Neural cell (in vitro differentiated cells): ENCODE data around the gene NFATC3. TPM values are rescaled to one million over a fixed set of nuclear protein-coding genes. Genes with fewer than 3 reads are reported as not detected.

ENCODE experiments used
- H2AFZ ChIP-seq: fragments of 200-600, 300-800 bp; sonication (generic), shearing (Covaris generic); 2 replicates; pipeline ENCODE4 v1.6.0; 2014; ENCODE audit warnings: low read depth, mild to moderate bottlenecking, antibody characterized with exemption, low read length, moderate library complexity
- H3F3A ChIP-seq: fragments of 200-600 bp; shearing (Covaris generic); 2 replicates; pipeline ENCODE4 v1.6.1; 2016; ENCODE audit warnings: mild to moderate bottlenecking, moderate library complexity, mixed read lengths, antibody characterized with exemption, low read length; ENCODE audit not compliant: insufficient read depth, poor library complexity, severe bottlenecking
- H3K27ac ChIP-seq: fragments of 200-600, 300-800 bp; sonication (generic), shearing (Covaris generic); 2 replicates; pipeline ENCODE4 v1.5.1; 2014; ENCODE audit warnings: mild to moderate bottlenecking, low read length, moderate library complexity
- H3K27me3 ChIP-seq: fragments of 300-800, 200-600 bp; sonication (generic), shearing (Covaris generic); 2 replicates; pipeline ENCODE4 v1.6.0; 2014; ENCODE audit warnings: mild to moderate bottlenecking, low read depth, low read length, moderate library complexity; ENCODE audit not compliant: insufficient read depth
- H3K36me3 ChIP-seq: fragments of 300-800, 200-600 bp; sonication (generic), shearing (Covaris generic); 2 replicates; pipeline ENCODE4 v1.5.1; 2014; ENCODE audit warnings: mild to moderate bottlenecking, antibody characterized with exemption, low read length, moderate library complexity; ENCODE audit not compliant: insufficient read depth
- H3K4me2 ChIP-seq: fragments of 300-800, 200-600 bp; sonication (generic), shearing (Covaris generic); 2 replicates; pipeline ENCODE4 v1.6.0; 2014; ENCODE audit warnings: mild to moderate bottlenecking, low read length
- H3K4me3 ChIP-seq: fragments of 300-800, 200-600 bp; sonication (generic), shearing (Covaris generic); 2 replicates; pipeline ENCODE4 v1.5.1; 2014; ENCODE audit warnings: mild to moderate bottlenecking, low read length, moderate library complexity
- H3K79me2 ChIP-seq: fragments of 200-600 bp; shearing (Covaris generic); replicated peaks from 2 replicates; pipeline ENCODE4 v1.6.0; 2014; ENCODE audit warnings: mild to moderate bottlenecking, low read length, moderate library complexity; ENCODE audit not compliant: insufficient read depth
- H3K9ac ChIP-seq: fragments of 300-800, 200-600 bp; sonication (generic), shearing (Covaris generic); 2 replicates; pipeline ENCODE4 v1.6.1; 2016; ENCODE audit warnings: mild to moderate bottlenecking, low read length, mixed read lengths
- H3K9me2 ChIP-seq: fragments of 200-600 bp; shearing (Covaris generic); 2 replicates; pipeline ENCODE4 v1.6.1; 2016; ENCODE audit warnings: mild to moderate bottlenecking, low read length, mixed read lengths; ENCODE audit not compliant: insufficient read depth
- H3K9me3 ChIP-seq: fragments of 200-600, 300-800 bp; sonication (generic), shearing (Covaris generic); 2 replicates; pipeline ENCODE4 v1.6.1; 2016; ENCODE audit warnings: mild to moderate bottlenecking, mixed run types, low read length, moderate library complexity, mixed read lengths
- H4K20me1 ChIP-seq: fragments of 200-600 bp; shearing (Covaris generic); 2 replicates; pipeline ENCODE4 v1.6.1; 2016; ENCODE audit warnings: mild to moderate bottlenecking, mixed run types; ENCODE audit not compliant: insufficient read depth
- EP300 ChIP-seq: fragments of 450-650 bp; conservative IDR thresholded peaks from 2 replicates; pipeline ENCODE4 v1.6.1; 2014; ENCODE audit warnings: antibody characterized with exemption, mild to moderate bottlenecking, moderate library complexity; ENCODE audit not compliant: poor library complexity, severe bottlenecking
- EZH2 ChIP-seq: fragments of 200-600, 300-800 bp; shearing (Covaris generic), sonication (generic); IDR thresholded peaks from 2 replicates; pipeline ENCODE4 v1.6.1; 2014; ENCODE audit warnings: antibody characterized with exemption, low read length, borderline replicate concordance, mild to moderate bottlenecking; ENCODE audit not compliant: insufficient read depth, poor library complexity, severe bottlenecking
- MXI1 ChIP-seq: fragments of 450-650 bp; conservative IDR thresholded peaks from 2 replicates; pipeline ENCODE4 v1.6.1; 2014; ENCODE audit warnings: antibody characterized with exemption, mild to moderate bottlenecking; ENCODE audit not compliant: poor library complexity, severe bottlenecking
- POLR2AphosphoS5 ChIP-seq: IDR thresholded peaks from 2 replicates; pipeline ENCODE4 v1.6.1; 2012
- RAD21 ChIP-seq: fragments of 450-650 bp; conservative IDR thresholded peaks from 2 replicates; pipeline ENCODE4 v1.6.1; 2014; ENCODE audit warnings: antibody characterized with exemption, mild to moderate bottlenecking, moderate library complexity
- SMC3 ChIP-seq: fragments of 450-650 bp; conservative IDR thresholded peaks from 2 replicates; pipeline ENCODE4 v1.6.1; 2014; ENCODE audit warnings: antibody characterized with exemption, mild to moderate bottlenecking, moderate library complexity; ENCODE audit not compliant: poor library complexity
- TAF1 ChIP-seq: IDR thresholded peaks from 2 replicates; pipeline ENCODE4 v1.6.1; 2012; ENCODE audit warnings: low read depth
- polyA plus RNA-seq: library from polyadenylated mRNA; depleted of rRNA; stranded (reverse); fragments of >200 nt; gene quantifications from 2 replicates; pipeline ENCODE4 v1.2.3, GENCODE V29; 2014
- TF ChIP-seq, protein P1 (sequence below): fragments of 450-650 bp; IDR thresholded peaks from 2 replicates; pipeline ENCODE4 v1.5.1; 2014; ENCODE audit warnings: antibody characterized with exemption, mild to moderate bottlenecking, moderate library complexity; ENCODE audit not compliant: poor library complexity, severe bottlenecking
- TF ChIP-seq, protein P2 (sequence below): IDR thresholded peaks from 2 replicates; pipeline ENCODE4 v1.6.1; 2012; ENCODE audit warnings: borderline replicate concordance

Gene NFATC3
- polyA plus RNA-seq, 1 donor from 2014 or later, result 6.2 TPM

DNA sequence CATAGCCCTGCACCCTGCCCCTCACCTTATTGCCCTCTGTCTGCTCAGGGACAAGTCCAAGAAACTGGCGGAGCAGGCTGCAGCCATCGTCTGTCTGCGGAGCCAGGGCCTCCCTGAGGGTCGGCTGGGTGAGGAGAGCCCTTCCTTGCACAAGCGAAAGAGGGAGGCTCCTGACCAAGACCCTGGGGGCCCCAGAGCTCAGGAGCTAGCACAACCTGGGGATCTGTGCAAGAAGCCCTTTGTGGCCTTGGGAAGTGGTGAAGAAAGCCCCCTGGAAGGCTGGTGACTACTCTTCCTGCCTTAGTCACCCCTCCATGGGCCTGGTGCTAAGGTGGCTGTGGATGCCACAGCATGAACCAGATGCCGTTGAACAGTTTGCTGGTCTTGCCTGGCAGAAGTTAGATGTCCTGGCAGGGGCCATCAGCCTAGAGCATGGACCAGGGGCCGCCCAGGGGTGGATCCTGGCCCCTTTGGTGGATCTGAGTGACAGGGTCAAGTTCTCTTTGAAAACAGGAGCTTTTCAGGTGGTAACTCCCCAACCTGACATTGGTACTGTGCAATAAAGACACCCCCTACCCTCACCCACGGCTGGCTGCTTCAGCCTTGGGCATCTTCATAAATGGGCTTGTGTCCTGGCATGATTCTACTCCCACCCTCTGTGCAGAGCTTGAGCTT lies 6.3 kb upstream of the NFATC3 start:
- H3K9me3 ChIP-seq, result no peaks in the 10 kb centered on the region
- H3K9ac ChIP-seq, result no peak overlapping the region
- peaks cover 6% of the 10 kb centered on the region for H3F3A ChIP-seq
- H2AFZ ChIP-seq, result no peak overlapping the region
- no peaks in the 10 kb centered on the region for H3K79me2 ChIP-seq
- no peaks in the 10 kb centered on the region for H3K27me3 ChIP-seq
- H3K36me3 ChIP-seq, result no peaks in the 10 kb centered on the region
- H3K27ac ChIP-seq, result no peak overlapping the region
- no peaks in the 10 kb centered on the region for H4K20me1 ChIP-seq
- TF ChIP-seq POLR2AphosphoS5 (no peak), EZH2 (no peak), SMC3 (no peak), RAD21 (no peak), MXI1 (no peak), TAF1 (no peak), EP300 (no peak)
- TF ChIP-seq, protein P1, sequence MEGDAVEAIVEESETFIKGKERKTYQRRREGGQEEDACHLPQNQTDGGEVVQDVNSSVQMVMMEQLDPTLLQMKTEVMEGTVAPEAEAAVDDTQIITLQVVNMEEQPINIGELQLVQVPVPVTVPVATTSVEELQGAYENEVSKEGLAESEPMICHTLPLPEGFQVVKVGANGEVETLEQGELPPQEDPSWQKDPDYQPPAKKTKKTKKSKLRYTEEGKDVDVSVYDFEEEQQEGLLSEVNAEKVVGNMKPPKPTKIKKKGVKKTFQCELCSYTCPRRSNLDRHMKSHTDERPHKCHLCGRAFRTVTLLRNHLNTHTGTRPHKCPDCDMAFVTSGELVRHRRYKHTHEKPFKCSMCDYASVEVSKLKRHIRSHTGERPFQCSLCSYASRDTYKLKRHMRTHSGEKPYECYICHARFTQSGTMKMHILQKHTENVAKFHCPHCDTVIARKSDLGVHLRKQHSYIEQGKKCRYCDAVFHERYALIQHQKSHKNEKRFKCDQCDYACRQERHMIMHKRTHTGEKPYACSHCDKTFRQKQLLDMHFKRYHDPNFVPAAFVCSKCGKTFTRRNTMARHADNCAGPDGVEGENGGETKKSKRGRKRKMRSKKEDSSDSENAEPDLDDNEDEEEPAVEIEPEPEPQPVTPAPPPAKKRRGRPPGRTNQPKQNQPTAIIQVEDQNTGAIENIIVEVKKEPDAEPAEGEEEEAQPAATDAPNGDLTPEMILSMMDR, result no peak
- TF ChIP-seq, protein P2, sequence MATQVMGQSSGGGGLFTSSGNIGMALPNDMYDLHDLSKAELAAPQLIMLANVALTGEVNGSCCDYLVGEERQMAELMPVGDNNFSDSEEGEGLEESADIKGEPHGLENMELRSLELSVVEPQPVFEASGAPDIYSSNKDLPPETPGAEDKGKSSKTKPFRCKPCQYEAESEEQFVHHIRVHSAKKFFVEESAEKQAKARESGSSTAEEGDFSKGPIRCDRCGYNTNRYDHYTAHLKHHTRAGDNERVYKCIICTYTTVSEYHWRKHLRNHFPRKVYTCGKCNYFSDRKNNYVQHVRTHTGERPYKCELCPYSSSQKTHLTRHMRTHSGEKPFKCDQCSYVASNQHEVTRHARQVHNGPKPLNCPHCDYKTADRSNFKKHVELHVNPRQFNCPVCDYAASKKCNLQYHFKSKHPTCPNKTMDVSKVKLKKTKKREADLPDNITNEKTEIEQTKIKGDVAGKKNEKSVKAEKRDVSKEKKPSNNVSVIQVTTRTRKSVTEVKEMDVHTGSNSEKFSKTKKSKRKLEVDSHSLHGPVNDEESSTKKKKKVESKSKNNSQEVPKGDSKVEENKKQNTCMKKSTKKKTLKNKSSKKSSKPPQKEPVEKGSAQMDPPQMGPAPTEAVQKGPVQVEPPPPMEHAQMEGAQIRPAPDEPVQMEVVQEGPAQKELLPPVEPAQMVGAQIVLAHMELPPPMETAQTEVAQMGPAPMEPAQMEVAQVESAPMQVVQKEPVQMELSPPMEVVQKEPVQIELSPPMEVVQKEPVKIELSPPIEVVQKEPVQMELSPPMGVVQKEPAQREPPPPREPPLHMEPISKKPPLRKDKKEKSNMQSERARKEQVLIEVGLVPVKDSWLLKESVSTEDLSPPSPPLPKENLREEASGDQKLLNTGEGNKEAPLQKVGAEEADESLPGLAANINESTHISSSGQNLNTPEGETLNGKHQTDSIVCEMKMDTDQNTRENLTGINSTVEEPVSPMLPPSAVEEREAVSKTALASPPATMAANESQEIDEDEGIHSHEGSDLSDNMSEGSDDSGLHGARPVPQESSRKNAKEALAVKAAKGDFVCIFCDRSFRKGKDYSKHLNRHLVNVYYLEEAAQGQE, result no peak
- H3K4me3 ChIP-seq, result no peak overlapping the region
- no peaks in the 10 kb centered on the region for H3K9me2 ChIP-seq
- no peak overlapping the region for H3K4me2 ChIP-seq

DNA sequence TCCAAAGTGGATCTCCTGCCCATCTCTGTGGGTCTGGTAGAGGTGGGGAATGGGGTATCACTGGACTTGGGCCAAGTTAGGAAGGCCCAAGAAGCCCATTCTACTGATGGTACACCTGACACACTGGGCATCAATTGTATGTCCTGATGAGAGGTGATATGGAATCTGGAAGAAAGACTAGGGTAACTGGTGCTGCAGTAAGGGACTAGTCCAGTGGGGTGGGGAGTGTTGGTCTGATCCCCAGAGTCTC lies 5.9 kb upstream of the NFATC3 start:
- Histone ChIP-seq H3F3A (peaks cover 9% of the 10 kb centered on the region), H4K20me1 (no peaks in the 10 kb centered on the region), H2AFZ (no peak overlapping the region), H3K36me3 (no peaks in the 10 kb centered on the region), H3K9me2 (no peaks in the 10 kb centered on the region), H3K4me2 (no peak overlapping the region), H3K4me3 (no peak overlapping the region), H3K27ac (no peak overlapping the region), H3K9me3 (no peaks in the 10 kb centered on the region), H3K79me2 (no peaks in the 10 kb centered on the region), H3K9ac (no peak overlapping the region), H3K27me3 (no peaks in the 10 kb centered on the region)
- TF ChIP-seq EZH2 (no peak), EP300 (no peak), POLR2AphosphoS5 (no peak), TAF1 (no peak), MXI1 (no peak), RAD21 (no peak), SMC3 (no peak)
- TF ChIP-seq, protein P1, result no peak
- TF ChIP-seq, protein P2, result no peak
